ENCODE results near the gene PNPLA7. TPM values are rescaled to one million over a fixed set of nuclear protein-coding genes. Genes with fewer than 3 reads are reported as not detected.

Gene PNPLA7
- total and polyA plus RNA-seq, 10 of the 15 experiments (the other 5 are each of a cell fraction or from before 2014, with no cell fraction given) = 0.04 to 0.85 (median 0.19) TPM; not detected in 1

GRCh38 chr9:137437691-137438590, 112.3 kb downstream of the PNPLA7 start:
- DNase-seq (ENCODE audit: low read depth, low spot score) = no peak
- Histone ChIP-seq H3K4me1 (ENCODE audit: control insufficient read depth, insufficient read depth, low read length) (no peaks in the 10 kb centered on the region), H3K4me2 (ENCODE audit: control insufficient read depth, insufficient read depth) (no peak overlapping the region), H3K9ac (ENCODE audit: control insufficient read depth, insufficient read depth, low read length) (no peak overlapping the region), H3K27ac (ENCODE audit: control insufficient read depth, insufficient read depth) (no peak overlapping the region), H2AFZ (ENCODE audit: control insufficient read depth, low read depth, low read length) (no peak overlapping the region), H3K36me3 (ENCODE audit: control insufficient read depth in 2 of 2, insufficient read depth in 2 of 2, low read length in 1 of 2) (no peaks in the 10 kb centered on the region), H3K27me3 (replicated peaks in 1 of 2; ENCODE audit: control insufficient read depth in 2 of 2, insufficient read depth in 2 of 2, low read length in 1 of 2) (no peaks in the 10 kb centered on the region), H4K20me1 (ENCODE audit: control insufficient read depth, insufficient read depth) (no peaks in the 10 kb centered on the region), H3K79me2 (ENCODE audit: control insufficient read depth, insufficient read depth, low read length) (no peaks in the 10 kb centered on the region), H3K4me3 (no peak overlapping the region), H3K9me3 (replicated peaks; ENCODE audit: control insufficient read depth, insufficient read depth, low read length) (no peaks in the 10 kb centered on the region)
- TF ChIP-seq CREM (IDR thresholded peaks at IDR 0.05; ENCODE audit: low read depth) (no peak), STAT1 (conservative IDR thresholded peaks at IDR 0.05) (no peak), NFYB (IDR thresholded peaks at IDR 0.05; ENCODE audit: insufficient read depth, low read depth, low read length) (no peak), CUX1 (IDR thresholded peaks at IDR 0.05; ENCODE audit: insufficient replicate concordance, low read depth, low read length) (no peak), TBL1XR1 (IDR thresholded peaks at IDR 0.05; ENCODE audit: low read depth, low read length) (no peak), TCF3 (IDR thresholded peaks at IDR 0.05; ENCODE audit: borderline replicate concordance, insufficient read depth, low read depth, low read length) (no peak), RBBP5 (conservative IDR thresholded peaks at IDR 0.05) (no peak), YBX1 (IDR thresholded peaks at IDR 0.05) (no peak), JUNB (IDR thresholded peaks at IDR 0.05) (no peak), BRCA1 (IDR thresholded peaks at IDR 0.05; ENCODE audit: low read depth, low read length) (no peak), JUND (IDR thresholded peaks at IDR 0.05; ENCODE audit: low read depth, low read length) (no peak)
- intact Hi-C loops (cut with micrococcal nuclease; ENCODE audit: unreplicated experiment) (no loop called here), in situ Hi-C loops (cut with MboI) (no loop called here)
- RAD21 ChIA-PET (ENCODE audit: unreplicated experiment) = no interaction called here
- BruUV-seq (replicated peaks) = no TSS peak
- FAIRE-seq = no peak
- no peak for ATAC-seq
- POLR2A ChIA-PET = no interaction called here
- CTCF ChIA-PET = no interaction called here
- 56% methylated on average over 36 of the region's 40 CpGs for WGBS (ENCODE audit: insufficient coverage, insufficient replicate concordance, low lambda C conversion rate, missing lambda C conversion rate)
- SMC1A ChIA-PET (ENCODE audit: uncharacterized antibody, unreplicated experiment) = no interaction called here

Measured in GM12878 (cell line).